ENCODE results near the gene NPTN. TPM values are rescaled to one million over a fixed set of nuclear protein-coding genes. Genes with fewer than 3 reads are reported as not detected.

NPTN gene
- total RNA-seq, 2 donors from 2014 or later: 186 to 225 TPM

- Histone ChIP-seq H3K4me1 (peaks cover 0 to 39% of the 10 kb centered on the region in 2 donors), H3K36me3 (no peaks in the 10 kb centered on the region), H3K27me3 (no peaks in the 10 kb centered on the region), H3K27ac (no peak overlapping the region), H3K4me3 (no peak overlapping the region), H3K9me3 (no peaks in the 10 kb centered on the region)
- TF ChIP-seq CTCF (IDR thresholded peaks at IDR 0.05): no peak
- no peak for DNase-seq (ENCODE audit: low spot score)
Observed at GRCh38 chr15:73608941-73609340, 24.2 kb downstream of the NPTN start.

GRCh38 chr15:73608475-73608874 lies 24.7 kb downstream of the NPTN start:
- no peak overlapping the region for H3K27ac ChIP-seq
- DNase-seq (ENCODE audit: low spot score): no peak
- no peaks in the 10 kb centered on the region for H3K36me3 ChIP-seq
- H3K9me3 ChIP-seq: no peaks in the 10 kb centered on the region
- peaks cover 0 to 41% of the 10 kb centered on the region in 2 donors for H3K4me1 ChIP-seq
- H3K27me3 ChIP-seq: no peaks in the 10 kb centered on the region
- H3K4me3 ChIP-seq: no peak overlapping the region
- TF ChIP-seq CTCF (IDR thresholded peaks at IDR 0.05): no peak

- Histone ChIP-seq H3K4me1 (peaks cover 0 to 47% of the 10 kb centered on the region in 2 donors), H3K27ac (no peak overlapping the region), H3K4me3 (no peak overlapping the region), H3K36me3 (no peaks in the 10 kb centered on the region), H3K27me3 (no peaks in the 10 kb centered on the region), H3K9me3 (no peaks in the 10 kb centered on the region)
- no peak for DNase-seq (ENCODE audit: low spot score)
- TF ChIP-seq CTCF (IDR thresholded peaks at IDR 0.05): no peak
Observed at GRCh38 chr15:73607843-73608242, 25.3 kb downstream of the NPTN start.

GRCh38 chr15:73607405-73607804 lies 25.8 kb downstream of the NPTN start:
- H3K9me3 ChIP-seq: no peaks in the 10 kb centered on the region
- H3K4me1 ChIP-seq: peaks cover 0 to 52% of the 10 kb centered on the region in 2 donors
- H3K4me3 ChIP-seq: no peak overlapping the region
- no peak for TF ChIP-seq CTCF (IDR thresholded peaks at IDR 0.05)
- no peak overlapping the region for H3K27ac ChIP-seq
- no peaks in the 10 kb centered on the region for H3K27me3 ChIP-seq
- no peaks in the 10 kb centered on the region for H3K36me3 ChIP-seq
- DNase-seq (ENCODE audit: low spot score): no peak

GRCh38 chr15:73605759-73606436 lies 27.3 kb downstream of the NPTN start:
- H3K4me1 ChIP-seq: peaks cover 0 to 67% of the 10 kb centered on the region in 2 donors
- no peaks in the 10 kb centered on the region for H3K36me3 ChIP-seq
- no peak overlapping the region for H3K27ac ChIP-seq
- no peak for TF ChIP-seq CTCF (IDR thresholded peaks at IDR 0.05)
- H3K9me3 ChIP-seq: no peaks in the 10 kb centered on the region
- H3K4me3 ChIP-seq: no peak overlapping the region
- no peaks in the 10 kb centered on the region for H3K27me3 ChIP-seq
- no peak for DNase-seq (ENCODE audit: low spot score)

GRCh38 chr15:73604477-73604876 lies 28.7 kb downstream of the NPTN start:
- H3K4me1 ChIP-seq: peaks cover 0 to 80% of the 10 kb centered on the region in 2 donors
- no peaks in the 10 kb centered on the region for H3K27me3 ChIP-seq
- no peaks in the 10 kb centered on the region for H3K9me3 ChIP-seq
- no peak overlapping the region for H3K4me3 ChIP-seq
- DNase-seq (ENCODE audit: low spot score): no peak
- H3K27ac ChIP-seq: no peak overlapping the region
- TF ChIP-seq CTCF (IDR thresholded peaks at IDR 0.05): no peak
- no peaks in the 10 kb centered on the region for H3K36me3 ChIP-seq
